Mucosa of descending colon (tissue), 3 donors: ENCODE data around the gene CACNA1C. TPM values are rescaled to one million over a fixed set of nuclear protein-coding genes. Genes with fewer than 3 reads are reported as not detected.

ENCODE experiments used
- ATAC-seq: fragments of 200-7000 bp; cut with Tn5 transposase; one replicate; pipeline ENCODE4 v1.9.1; 2020; ENCODE audit warnings: mild to moderate bottlenecking, moderate library complexity
- DNase-seq, 3 donors: peaks; one replicate each; pipeline ENCODE4 v3.0.0-alpha.2; 2020
- H3K36me3 ChIP-seq: fragments of 200-600 bp; one replicate; pipeline ENCODE4 v1.8.0; 2021; ENCODE audit warnings: low read depth, mild to moderate bottlenecking
- H3K4me1 ChIP-seq: fragments of 200-600 bp; one replicate; pipeline ENCODE4 v1.8.0; 2021; ENCODE audit warnings: low read depth, mild to moderate bottlenecking
- H3K4me3 ChIP-seq: fragments of 200-600 bp; one replicate; pipeline ENCODE4 v1.8.0; 2021; ENCODE audit warnings: mild to moderate bottlenecking
- H3K9me3 ChIP-seq: fragments of 200-600 bp; one replicate; pipeline ENCODE4 v1.8.0; 2021; ENCODE audit warnings: mild to moderate bottlenecking
- intact Hi-C, 2 donors: fragments of 100-400 bp; cut with DNase I in 1 of 2; cut with micrococcal nuclease in 1 of 2; formaldehyde crosslinking; loops; one replicate each; pipeline versions ENCODE4 v1.11.0 to v1.11.1; 2022; cut with DNase I, micrococcal nuclease
- total RNA-seq, 3 donors: library from RNA; stranded (reverse); fragmentation: NEBNext Ultra II Directional in 2 of 3; extraction: Animal tissue kit (Norgen Biotek cat#: 25700) in 2 of 3; gene quantifications; one replicate each; pipeline versions ENCODE4 v1.2.1 to v1.2.4, GENCODE V29; 2021 to 2023
- TF ChIP-seq, protein P1 (sequence below): fragments of 200-600 bp; IDR thresholded peaks from one replicate; pipeline ENCODE4 v1.8.0; 2022; ENCODE audit warnings: antibody characterized with exemption, mild to moderate bottlenecking
- donor health status: DM: no; HTN: no; CAD: no; lungs with moderate emphysema.
- donor health status: DM: no; HTN: no; CAD: no.
- donor health status: DM: no; HTN: yes; CAD: no.

Gene CACNA1C
- total RNA-seq, 3 donors from 2014 or later, result 5.5 to 89.4 (median 9.2) TPM

DNA sequence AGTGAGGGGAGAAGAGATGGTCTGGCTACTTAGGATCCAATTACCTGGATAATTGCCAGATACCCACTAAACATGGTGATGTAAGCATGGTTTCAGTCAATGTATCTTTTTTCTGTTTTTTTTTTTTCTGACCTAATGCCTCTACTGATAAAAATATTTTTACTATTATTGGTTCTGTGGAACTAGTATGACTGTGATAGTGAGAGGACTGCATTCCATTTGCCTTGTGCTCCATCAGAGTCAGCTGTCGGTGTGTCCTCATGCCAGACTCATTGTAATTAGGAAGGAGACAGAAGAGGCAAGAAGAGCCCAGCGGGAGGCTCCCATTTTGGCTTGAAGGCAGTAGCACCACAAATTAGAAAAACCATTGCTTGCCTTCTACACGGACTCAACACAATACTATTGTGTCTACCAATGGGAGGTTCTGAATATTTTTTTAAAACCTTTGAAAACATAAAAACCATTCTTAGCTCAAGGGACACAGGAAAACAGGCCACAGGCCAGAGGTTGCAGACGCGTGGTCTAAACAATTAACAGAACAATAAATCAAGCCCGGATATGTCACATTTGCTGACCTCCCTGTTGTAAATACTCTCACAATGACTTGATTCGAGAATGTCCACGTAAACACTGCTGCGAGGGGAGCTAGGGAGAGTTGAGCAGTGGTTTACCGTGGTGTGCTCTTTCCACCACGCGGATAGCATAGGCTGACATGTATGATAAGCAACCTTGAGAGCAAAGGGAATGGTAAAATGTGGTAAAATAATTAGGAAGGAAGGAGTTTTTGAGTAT is 35.0 kb upstream of the CACNA1C start:
- no peak overlapping the region for H3K4me3 ChIP-seq
- ATAC-seq (no peak), DNase-seq (no peak)
- intact Hi-C loops, result no loop called here
- H3K36me3 ChIP-seq, result no peaks in the 10 kb centered on the region
- H3K4me1 ChIP-seq, result peaks cover 3% of the 10 kb centered on the region
- TF ChIP-seq, protein P1, sequence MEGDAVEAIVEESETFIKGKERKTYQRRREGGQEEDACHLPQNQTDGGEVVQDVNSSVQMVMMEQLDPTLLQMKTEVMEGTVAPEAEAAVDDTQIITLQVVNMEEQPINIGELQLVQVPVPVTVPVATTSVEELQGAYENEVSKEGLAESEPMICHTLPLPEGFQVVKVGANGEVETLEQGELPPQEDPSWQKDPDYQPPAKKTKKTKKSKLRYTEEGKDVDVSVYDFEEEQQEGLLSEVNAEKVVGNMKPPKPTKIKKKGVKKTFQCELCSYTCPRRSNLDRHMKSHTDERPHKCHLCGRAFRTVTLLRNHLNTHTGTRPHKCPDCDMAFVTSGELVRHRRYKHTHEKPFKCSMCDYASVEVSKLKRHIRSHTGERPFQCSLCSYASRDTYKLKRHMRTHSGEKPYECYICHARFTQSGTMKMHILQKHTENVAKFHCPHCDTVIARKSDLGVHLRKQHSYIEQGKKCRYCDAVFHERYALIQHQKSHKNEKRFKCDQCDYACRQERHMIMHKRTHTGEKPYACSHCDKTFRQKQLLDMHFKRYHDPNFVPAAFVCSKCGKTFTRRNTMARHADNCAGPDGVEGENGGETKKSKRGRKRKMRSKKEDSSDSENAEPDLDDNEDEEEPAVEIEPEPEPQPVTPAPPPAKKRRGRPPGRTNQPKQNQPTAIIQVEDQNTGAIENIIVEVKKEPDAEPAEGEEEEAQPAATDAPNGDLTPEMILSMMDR, result no peak
- H3K9me3 ChIP-seq, result no peaks in the 10 kb centered on the region

DNA sequence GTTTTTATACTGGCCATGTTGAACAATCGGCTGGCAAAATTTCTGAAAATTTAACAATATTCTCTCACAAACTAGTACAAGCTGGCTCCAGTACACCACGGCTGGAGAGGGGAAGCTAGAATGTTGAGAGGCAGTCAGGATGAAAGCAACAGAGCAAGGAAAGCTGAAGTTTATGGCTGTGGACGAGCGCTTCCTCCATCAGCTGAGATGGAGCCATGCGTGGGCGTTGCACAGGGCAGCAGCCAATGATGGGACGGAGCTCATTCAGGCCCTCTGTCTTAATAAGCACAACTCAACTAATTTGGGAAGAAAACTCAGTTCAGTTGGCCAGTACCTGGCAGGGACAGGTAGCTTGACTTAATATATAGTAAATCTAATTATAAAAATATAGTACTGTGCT is 34.4 kb upstream of the CACNA1C start:
- no peak for DNase-seq
- H3K4me3 ChIP-seq, result no peak overlapping the region
- H3K36me3 ChIP-seq, result no peaks in the 10 kb centered on the region
- no peak for ATAC-seq
- intact Hi-C loops, result no loop called here
- H3K9me3 ChIP-seq, result no peaks in the 10 kb centered on the region
- peaks cover 2% of the 10 kb centered on the region for H3K4me1 ChIP-seq
- TF ChIP-seq, protein P1, result no peak

DNA sequence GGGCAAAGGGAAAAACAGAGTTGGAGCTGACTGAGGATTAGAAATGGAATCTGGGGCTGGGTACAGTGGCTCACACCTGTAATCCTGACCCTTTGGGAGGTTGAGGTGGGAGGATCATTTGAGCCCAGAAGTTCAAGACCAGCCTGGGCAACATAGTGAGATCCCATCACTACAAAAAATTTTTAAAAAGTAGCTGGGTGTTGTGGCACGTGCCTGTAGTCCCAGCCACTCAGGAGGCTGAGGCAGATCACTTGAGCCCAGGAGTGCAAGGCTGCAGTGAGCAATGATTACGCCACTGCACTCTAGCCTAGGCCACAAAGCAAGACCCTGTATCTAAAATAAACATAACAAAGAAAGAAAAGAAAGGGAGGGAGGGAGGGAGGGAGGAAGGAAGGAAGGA is 33.7 kb upstream of the CACNA1C start:
- Histone ChIP-seq H3K4me1 (no peaks in the 10 kb centered on the region), H3K36me3 (no peaks in the 10 kb centered on the region), H3K4me3 (no peak overlapping the region), H3K9me3 (no peaks in the 10 kb centered on the region)
- TF ChIP-seq, protein P1, result no peak
- ATAC-seq (no peak), DNase-seq (no peak)
- intact Hi-C loops, result no loop called here

DNA sequence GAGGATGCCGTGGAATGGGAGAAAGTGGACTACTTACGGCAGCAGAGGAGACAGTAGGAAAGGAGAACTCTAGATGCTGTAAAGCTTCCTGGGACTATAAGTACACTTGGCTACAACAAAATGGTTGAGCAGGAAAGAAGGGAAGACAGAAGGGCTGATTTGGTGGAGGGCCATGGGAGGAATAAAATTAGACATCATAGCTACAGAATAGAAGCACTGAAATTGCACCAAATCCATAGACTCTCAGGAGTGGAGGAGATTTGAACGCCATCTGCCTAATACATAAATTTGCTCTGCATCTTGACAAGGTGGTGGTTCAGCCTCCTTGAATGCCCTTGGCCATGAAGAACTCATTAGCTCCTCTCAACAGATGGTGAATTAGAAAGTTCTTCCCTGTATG is 32.3 kb upstream of the CACNA1C start:
- H3K4me3 ChIP-seq, result no peak overlapping the region
- DNase-seq, result no peak
- intact Hi-C loops, result no loop called here

DNA sequence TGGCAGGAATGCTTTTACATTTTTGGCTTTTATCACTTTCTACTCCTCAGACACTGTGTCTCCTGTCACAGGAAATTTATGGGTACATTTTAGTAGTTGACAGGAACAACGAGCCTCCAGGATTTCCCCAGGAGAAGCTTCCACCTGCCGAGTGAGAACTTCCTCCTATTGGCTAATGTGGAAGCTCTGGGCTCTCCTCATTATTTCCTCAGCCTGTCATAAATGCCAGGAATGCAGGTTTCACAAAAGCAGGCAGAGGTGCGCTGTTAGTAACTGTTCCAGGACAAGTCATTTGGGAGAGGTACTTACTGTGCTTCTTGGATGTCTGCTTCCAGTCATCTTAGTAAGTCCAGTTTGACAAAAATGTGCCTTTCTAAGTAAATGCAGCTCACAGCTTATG is 29.4 kb upstream of the CACNA1C start:
- TF ChIP-seq, protein P1, result no peak
- intact Hi-C loops, result no loop called here
- no peaks in the 10 kb centered on the region for H3K4me1 ChIP-seq
- no peaks in the 10 kb centered on the region for H3K9me3 ChIP-seq
- DNase-seq, result no peak
- peak; percentile 16 for ATAC-seq
- no peaks in the 10 kb centered on the region for H3K36me3 ChIP-seq
- no peak overlapping the region for H3K4me3 ChIP-seq

More for the DNA sequence above, 32.3 kb upstream of the CACNA1C start:
- Histone ChIP-seq H3K9me3 (no peaks in the 10 kb centered on the region), H3K36me3 (no peaks in the 10 kb centered on the region), H3K4me1 (no peaks in the 10 kb centered on the region)
- no peak for ATAC-seq
- TF ChIP-seq, protein P1, result no peak
